Measurements from ENCODE around the gene ASB3. TPM values are rescaled to one million over a fixed set of nuclear protein-coding genes. Genes with fewer than 3 reads are reported as not detected.
A peak's percentile ranks its signal among the peaks of the same experiment; 100 is the strongest.
"Not testable (repeated sequence)": the region's sequence is repeated elsewhere in the genome, so short reads cannot be mapped to it uniquely, and the experiment has no call there.

ASB3 gene
- polyA plus RNA-seq, 2 of the 4 experiments (the other 2 are of a cell fraction), result 13.5 to 35.9 TPM

- TF ChIP-seq, protein P1, sequence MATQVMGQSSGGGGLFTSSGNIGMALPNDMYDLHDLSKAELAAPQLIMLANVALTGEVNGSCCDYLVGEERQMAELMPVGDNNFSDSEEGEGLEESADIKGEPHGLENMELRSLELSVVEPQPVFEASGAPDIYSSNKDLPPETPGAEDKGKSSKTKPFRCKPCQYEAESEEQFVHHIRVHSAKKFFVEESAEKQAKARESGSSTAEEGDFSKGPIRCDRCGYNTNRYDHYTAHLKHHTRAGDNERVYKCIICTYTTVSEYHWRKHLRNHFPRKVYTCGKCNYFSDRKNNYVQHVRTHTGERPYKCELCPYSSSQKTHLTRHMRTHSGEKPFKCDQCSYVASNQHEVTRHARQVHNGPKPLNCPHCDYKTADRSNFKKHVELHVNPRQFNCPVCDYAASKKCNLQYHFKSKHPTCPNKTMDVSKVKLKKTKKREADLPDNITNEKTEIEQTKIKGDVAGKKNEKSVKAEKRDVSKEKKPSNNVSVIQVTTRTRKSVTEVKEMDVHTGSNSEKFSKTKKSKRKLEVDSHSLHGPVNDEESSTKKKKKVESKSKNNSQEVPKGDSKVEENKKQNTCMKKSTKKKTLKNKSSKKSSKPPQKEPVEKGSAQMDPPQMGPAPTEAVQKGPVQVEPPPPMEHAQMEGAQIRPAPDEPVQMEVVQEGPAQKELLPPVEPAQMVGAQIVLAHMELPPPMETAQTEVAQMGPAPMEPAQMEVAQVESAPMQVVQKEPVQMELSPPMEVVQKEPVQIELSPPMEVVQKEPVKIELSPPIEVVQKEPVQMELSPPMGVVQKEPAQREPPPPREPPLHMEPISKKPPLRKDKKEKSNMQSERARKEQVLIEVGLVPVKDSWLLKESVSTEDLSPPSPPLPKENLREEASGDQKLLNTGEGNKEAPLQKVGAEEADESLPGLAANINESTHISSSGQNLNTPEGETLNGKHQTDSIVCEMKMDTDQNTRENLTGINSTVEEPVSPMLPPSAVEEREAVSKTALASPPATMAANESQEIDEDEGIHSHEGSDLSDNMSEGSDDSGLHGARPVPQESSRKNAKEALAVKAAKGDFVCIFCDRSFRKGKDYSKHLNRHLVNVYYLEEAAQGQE (IDR thresholded peaks at IDR 0.05), result peak; percentile 61
- peak; percentile 64 to 73; a peak in 1 of 5 replicates for TF ChIP-seq JUN (IDR thresholded peaks at IDR 0.05)
- no peak for TF ChIP-seq MYC (IDR thresholded peaks at IDR 0.05; ENCODE audit: borderline replicate concordance, low read length)
- no peak for TF ChIP-seq RARB (CRISPR knock-in tag; IDR thresholded peaks at IDR 0.05)
- no peak for TF ChIP-seq ATOH8 (CRISPR knock-in tag; IDR thresholded peaks at IDR 0.05; ENCODE audit: low read depth)
Measured at GRCh38 chr2:53767405-53768241, 19.1 kb downstream of the ASB3 start, which contains the start of gene CHAC2 (continued).

DNA sequence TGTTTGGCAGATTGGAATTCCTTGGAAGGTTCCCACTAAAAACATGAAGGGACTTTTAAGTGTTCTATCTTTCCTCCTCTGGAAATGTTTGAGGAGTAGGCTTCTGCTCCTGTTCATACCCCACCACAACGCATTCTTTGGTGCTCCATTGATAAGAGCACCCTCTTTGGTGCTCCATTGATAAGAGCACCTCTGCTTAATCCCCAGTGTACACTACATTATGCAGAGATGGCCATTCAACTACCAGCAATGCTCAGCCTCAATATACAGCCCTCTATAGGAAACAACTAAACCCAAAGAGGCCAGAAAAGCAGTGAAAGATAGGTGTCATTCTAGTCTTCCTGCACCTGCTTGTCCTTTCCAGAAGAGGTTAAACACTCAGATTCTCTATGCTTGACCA lies 21.0 kb downstream of the ASB3 start:
- FAIRE-seq (no peak), ATAC-seq (no peak), DNase-seq (ENCODE audit: low read depth in 1 of 2, low spot score in 1 of 2) (no peak)
- Histone ChIP-seq H3K27ac (no peak overlapping the region), H3K4me3 (no peak overlapping the region), H3K4me2 (no peak overlapping the region), H3K4me1 (peaks cover 24% of the 10 kb centered on the region), H3K9me3 (no peaks in the 10 kb centered on the region)
- WGBS (ENCODE audit: missing lambda C conversion rate), result 97% methylated on average over 1 of the region's 1 CpG
- ChIA-PET CTCF (interaction anchor here (0.9 to 1.2 kb wide), 2 partner anchors 12 to 22 kb away, joined by 3 read pairs; no protein-coding TSS in a partner anchor), POLR2A (no interaction called here)
- TF ChIP-seq RARB (CRISPR knock-in tag; IDR thresholded peaks at IDR 0.05) (no peak), CEBPB (IDR thresholded peaks at IDR 0.05) (no peak), FOXS1 (CRISPR knock-in tag; IDR thresholded peaks at IDR 0.05) (no peak), JUNB (IDR thresholded peaks at IDR 0.05) (no peak), ZFP36 (IDR thresholded peaks at IDR 0.05; ENCODE audit: borderline replicate concordance, partially characterized antibody) (no peak), CHD2 (IDR thresholded peaks at IDR 0.05; ENCODE audit: low read length, partially characterized antibody) (no peak), HEYL (CRISPR knock-in tag; IDR thresholded peaks at IDR 0.05) (no peak), MAZ (IDR thresholded peaks at IDR 0.05; ENCODE audit: borderline replicate concordance, low read depth, low read length) (no peak), SREBF2 (IDR thresholded peaks at IDR 0.05) (no peak), ZSCAN20 (CRISPR knock-in tag; IDR thresholded peaks at IDR 0.05) (no peak), KDM1A (IDR thresholded peaks at IDR 0.05; ENCODE audit: low read depth) (no peak), RNF2 (IDR thresholded peaks at IDR 0.05; ENCODE audit: borderline replicate concordance, low read depth) (no peak), FOSB (CRISPR knock-in tag; IDR thresholded peaks at IDR 0.05) (no peak)

GRCh38 chr2:53757206-53757605 lies 29.5 kb downstream of the ASB3 start:
- CTCF ChIA-PET; H3K27ac ChIP-seq; H3K4me2 ChIP-seq; FAIRE-seq; POLR2A ChIA-PET; H3K4me3 ChIP-seq; ATAC-seq; H3K9me3 ChIP-seq; DNase-seq (ENCODE audit: low read depth in 1 of 2, low spot score in 1 of 2); H3K4me1 ChIP-seq: not testable (repeated sequence)
- 96% methylated on average over 14 of the region's 14 CpGs for WGBS (ENCODE audit: missing lambda C conversion rate)
